GM21723 (cell line): ENCODE results near the gene CIAO2A.
"Not testable (repeated sequence)": the region's sequence is repeated elsewhere in the genome, so short reads cannot be mapped to it uniquely, and the experiment has no call there.

ENCODE experiments used
- ATAC-seq: cut with Tn5 transposase; IDR thresholded peaks from one replicate; pipeline ENCODE4 v1.9.1; 2021; ENCODE audit warnings: mild to moderate bottlenecking, moderate library complexity; ENCODE audit not compliant: unreplicated experiment

Gene CIAO2A

GRCh38 chr15:64112073-64112772 lies 18.6 kb upstream of the CIAO2A start:
- no peak for ATAC-seq

- ATAC-seq: no peak
These were observed 18.0 kb upstream of the CIAO2A start for GRCh38 chr15:64111679-64112050.

GRCh38 chr15:64110950-64111678 lies 17.5 kb upstream of the CIAO2A start:
- no peak for ATAC-seq

- ATAC-seq: not testable (repeated sequence)
These were observed 16.6 kb upstream of the CIAO2A start for GRCh38 chr15:64110108-64110701.

GRCh38 chr15:64107337-64107736 lies 13.7 kb upstream of the CIAO2A start:
- ATAC-seq: no peak

- ATAC-seq: no peak
These were observed 11.6 kb upstream of the CIAO2A start for GRCh38 chr15:64105113-64105704.

- ATAC-seq: no peak
These were observed 8.9 kb upstream of the CIAO2A start for GRCh38 chr15:64102497-64102896.

- ATAC-seq: no peak
These were observed 7.3 kb upstream of the CIAO2A start for GRCh38 chr15:64100958-64101357.

- no peak for ATAC-seq
These were observed 5.7 kb upstream of the CIAO2A start for GRCh38 chr15:64099379-64099778.

GRCh38 chr15:64096668-64097384 lies 3.2 kb upstream of the CIAO2A start:
- ATAC-seq: no peak

GRCh38 chr15:64095795-64096667 lies 2.4 kb upstream of the CIAO2A start, which contains the start of gene SNX1:
TSS of gene SNX1 (plus strand) at chr15:64095982. CDS start at chr15:64096014, 32 bp downstream.
- ATAC-seq: peak; percentile 38

GRCh38 chr15:64095431-64095794 lies 1.8 kb upstream of the CIAO2A start:
- no peak for ATAC-seq

GRCh38 chr15:64092864-64093626 lies 593 bp downstream of the CIAO2A start:
- ATAC-seq: no peak

GRCh38 chr15:64092075-64092820 lies 1.4 kb downstream of the CIAO2A start:
- no peak for ATAC-seq

GRCh38 chr15:64090527-64090926 lies 3.1 kb downstream of the CIAO2A start:
- no peak for ATAC-seq

GRCh38 chr15:64089543-64090280 lies 3.9 kb downstream of the CIAO2A start:
- no peak for ATAC-seq

- ATAC-seq: no peak
These were observed 10.9 kb downstream of the CIAO2A start for GRCh38 chr15:64082757-64083156.

GRCh38 chr15:64073496-64073895 lies 20.1 kb downstream of the CIAO2A start:
- not testable (repeated sequence) for ATAC-seq
